NCI-H128 (cell line): ENCODE data around the gene EXTL1.

ENCODE experiments used
- DNase-seq: peaks from one replicate; lab custom pipeline; 2025; ENCODE audit not compliant: unreplicated experiment; lab: John Stamatoyannopoulos, UW

Gene EXTL1

GRCh38 chr1:26041978-26042377, 20.4 kb downstream of the EXTL1 start:
- no peak for DNase-seq

DNA sequence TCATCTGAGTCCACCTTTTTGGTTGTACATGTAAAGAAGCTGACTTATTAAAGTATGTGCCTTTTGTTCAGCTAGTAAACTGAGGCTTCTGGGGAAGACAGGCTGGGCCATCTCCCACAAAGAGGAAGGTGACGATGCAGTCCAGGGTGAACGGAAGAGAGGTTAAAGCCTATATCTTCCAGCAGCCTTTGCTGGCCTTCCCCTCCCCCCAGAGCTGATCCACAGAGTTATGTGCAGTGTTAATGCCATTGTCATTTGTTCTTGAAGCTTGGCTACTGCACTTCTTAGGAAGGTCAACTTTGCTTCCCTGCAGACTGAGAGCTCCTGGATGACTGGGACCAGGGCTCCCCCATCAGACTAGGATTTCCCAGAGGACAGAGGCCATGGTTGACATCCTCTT, 22.2 kb downstream of the EXTL1 start:
- no peak for DNase-seq

DNA sequence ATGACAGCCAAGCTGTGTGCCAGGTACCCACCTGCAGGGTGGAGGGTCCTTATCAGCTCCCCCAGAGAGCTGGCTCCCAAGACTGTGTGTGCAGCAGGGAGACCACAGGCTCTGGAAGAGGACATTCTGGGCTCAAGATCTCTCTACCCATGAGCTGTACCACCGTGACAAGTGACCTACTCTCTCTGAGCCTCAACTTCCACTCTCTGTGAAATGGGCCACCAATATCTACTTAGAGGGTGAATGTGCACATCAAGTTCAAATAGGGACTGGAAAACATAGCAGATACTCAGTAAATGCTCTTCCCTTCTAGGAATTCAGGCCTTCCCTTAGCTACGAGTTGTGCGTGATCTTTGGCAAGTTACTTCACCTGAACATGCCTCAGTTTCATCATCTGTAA, 22.8 kb downstream of the EXTL1 start:
- no peak for DNase-seq

- DNase-seq = no peak
These were observed 23.6 kb downstream of the EXTL1 start for GRCh38 chr1:26044971-26045721.

DNA sequence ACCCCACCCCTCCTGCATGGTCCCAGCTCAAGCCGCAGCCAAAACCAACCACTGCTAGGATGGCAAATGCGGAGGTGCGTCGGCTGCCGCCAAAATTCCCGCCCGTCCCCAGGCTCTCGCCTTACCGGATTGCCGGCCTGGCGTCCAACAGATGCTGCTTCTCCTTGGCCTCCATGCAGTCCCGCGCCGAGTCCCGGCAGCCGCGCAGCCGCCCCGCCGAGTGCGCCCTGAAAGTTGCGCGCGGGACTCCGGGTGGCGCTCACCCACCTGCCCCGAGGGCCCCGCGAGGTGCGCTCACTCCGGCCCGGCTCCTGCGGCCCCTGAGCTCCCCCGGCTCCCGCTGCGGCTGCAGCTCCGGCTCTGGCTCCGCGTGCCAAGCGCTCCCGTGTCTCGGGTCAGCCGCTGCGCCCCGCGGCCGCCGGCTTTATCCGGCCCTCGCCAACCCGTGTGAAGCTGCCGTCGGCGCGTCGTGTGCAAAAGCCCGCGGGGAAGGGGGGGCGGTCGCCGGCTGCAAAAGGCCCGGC, 24.2 kb downstream of the EXTL1 start, which contains the start of gene SLC30A2:
Gene SLC30A2, minus strand, starts transcription at position 397 of the 524 bp plus-strand sequence. Its CDS starts 222 bp downstream, at position 175.
- DNase-seq = no peak

GRCh38 chr1:26046246-26047095, 24.9 kb downstream of the EXTL1 start:
- no peak for DNase-seq

DNA sequence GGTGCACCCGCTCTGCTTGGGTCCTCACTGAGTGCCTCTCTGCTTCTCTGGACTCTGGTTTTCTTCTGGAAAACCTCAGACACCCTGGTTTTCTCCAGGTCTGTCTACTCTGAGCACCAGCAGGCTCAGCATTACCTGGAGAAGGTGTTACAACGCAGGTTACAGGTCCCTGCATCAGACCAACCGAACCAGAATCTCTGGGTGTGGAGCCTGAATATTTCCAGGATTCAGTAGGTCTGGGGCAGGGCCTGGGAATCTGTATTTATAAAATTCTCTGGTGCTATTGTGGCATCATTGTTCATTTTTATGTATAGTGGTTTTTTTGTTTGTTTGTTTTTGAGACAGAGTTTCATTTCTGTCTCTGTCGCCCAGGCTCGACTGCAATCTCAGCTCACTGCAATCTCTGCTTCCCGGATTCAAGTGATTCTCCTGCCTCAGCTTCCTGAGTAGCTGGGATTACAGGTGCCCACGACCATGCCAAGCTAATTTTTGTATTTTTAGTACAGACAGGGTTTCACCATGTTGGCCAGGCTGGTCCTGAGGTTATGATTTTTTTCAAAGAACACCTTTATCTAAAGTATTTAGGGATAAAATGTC, 25.8 kb downstream of the EXTL1 start:
- no peak for DNase-seq

DNA sequence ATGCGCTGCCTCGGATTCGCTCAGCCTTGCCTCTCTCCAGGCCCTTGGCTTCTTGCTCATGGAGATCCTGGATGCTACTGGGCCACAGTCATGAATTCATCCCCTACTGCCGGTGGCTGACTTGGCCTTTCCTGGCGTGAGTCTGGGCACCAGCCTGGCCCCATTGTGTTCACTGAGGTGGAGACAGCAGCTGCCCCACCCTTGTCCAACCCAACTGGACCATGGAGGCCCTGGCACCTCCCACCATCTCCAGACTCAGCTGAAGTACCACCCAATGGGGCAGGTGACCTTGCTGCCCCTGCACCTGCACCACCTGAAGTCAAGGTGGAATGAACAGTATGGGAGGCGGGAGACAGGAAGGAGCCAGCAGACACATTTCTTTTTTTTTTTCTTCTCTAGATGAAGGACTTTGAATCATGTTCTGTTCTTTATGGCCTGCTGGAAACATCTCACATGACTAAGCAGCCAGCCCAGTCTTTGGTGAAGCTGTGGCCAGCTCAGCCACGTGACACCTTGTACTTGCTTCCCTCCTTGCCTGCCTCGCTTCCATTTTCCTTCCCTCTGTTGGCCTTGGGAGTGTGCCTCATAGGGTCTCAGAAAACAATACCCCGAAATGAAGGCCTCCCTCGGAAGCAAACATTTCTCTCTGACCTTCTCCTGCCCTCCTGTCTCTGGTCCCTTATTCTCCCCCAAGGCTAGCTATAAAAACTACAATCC, 28.1 kb downstream of the EXTL1 start:
- DNase-seq = no peak

DNA sequence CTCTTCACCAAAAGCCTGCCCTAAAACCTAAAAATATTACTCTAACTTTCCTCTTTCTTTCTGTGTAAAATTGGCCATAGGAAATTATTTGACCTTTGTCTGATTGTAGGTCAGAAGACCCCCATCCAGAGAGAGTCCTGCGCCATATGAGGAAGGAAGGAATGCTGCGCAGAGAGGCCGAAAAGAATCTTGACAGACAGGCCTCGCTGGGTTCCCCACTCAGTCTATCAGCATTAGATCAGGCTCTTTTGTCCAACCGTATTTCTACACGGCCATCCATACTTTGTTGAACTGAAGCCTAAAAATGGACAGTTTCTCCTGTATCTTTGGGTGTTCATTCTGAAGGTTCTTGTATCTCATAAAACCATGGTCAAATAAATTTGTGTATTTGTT, 28.7 kb downstream of the EXTL1 start:
- DNase-seq = no peak

DNA sequence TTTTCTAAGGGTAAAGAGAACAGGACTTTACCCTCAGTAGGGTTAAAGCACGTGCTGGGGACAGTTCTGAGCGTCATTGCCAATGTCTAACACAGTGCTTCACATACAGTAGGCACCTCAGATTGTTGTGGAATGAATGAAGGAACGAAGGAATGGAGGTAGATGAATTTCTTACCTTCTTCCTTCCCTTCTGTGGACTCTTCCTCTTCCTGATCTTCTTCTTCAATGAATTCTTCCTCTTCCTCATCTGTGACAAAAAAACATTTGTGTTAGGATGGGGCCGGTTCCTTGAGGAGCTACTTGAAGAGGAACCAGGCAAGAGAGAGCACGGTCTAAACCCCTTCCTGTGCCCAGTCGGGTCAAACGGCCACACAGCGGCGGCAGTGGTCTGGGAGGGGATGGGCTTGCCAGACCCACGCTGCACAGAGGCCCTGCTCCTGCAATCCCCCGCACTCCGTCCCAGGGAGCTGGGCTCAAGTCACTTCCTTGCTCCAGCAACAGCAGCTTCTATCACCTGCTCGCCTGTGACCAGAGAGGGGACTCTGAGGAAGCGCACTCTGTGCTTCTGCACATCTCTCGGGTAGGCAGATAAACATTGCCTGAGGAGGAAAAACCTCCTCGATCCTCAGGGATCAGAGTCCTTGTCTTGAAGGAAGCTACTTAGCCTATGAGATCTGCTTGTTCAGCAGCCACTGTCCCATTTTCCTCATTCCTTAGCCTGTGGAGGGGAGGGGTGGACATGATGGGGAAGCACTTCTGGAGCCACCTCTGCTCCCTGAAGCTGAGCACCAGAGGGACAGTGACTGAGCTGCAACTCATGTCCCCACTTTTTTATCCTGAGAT, 32.4 kb downstream of the EXTL1 start:
- no peak for DNase-seq

DNA sequence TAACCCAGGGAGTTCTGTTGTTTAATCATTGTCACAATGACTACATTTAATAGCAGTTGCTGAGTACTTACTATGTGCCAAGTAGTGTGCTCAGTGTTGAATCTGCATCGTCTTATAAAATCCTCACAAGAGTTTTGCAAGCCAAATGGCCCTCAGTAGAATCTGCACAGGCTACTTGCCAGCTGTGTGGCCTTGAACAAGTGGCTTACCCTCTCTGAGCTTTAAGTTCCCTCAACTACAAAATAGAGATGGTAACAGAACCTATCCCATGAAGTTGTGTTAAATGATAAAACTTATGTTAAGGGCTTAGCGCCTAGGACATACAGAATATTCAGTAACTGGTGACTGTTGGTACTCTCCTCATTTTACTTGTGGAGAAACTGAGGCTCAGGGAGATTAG, 33.5 kb downstream of the EXTL1 start:
- DNase-seq = no peak

DNA sequence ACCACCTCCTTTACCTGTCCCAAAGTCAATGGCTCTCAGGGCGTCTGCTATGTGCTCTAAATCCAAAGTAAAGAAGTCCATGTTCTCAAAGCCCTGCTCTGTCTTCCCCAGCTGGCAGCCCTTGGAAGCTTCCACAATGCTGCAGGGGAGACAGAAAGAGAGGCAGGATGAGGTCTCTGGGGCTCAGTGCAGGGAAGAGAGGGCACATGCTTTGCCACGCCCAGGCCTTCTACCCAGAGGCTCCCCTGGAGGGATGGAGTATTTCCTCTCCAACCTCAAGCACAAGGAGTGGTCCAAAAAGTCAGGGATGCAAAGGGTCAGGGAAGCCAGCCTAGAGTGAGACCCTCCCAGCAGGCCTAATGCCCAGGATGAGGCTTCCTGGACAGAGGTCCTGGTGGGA, 35.6 kb downstream of the EXTL1 start:
- DNase-seq = no peak

- DNase-seq = no peak
These were observed 36.5 kb downstream of the EXTL1 start for GRCh38 chr1:26058052-26058595.

DNA sequence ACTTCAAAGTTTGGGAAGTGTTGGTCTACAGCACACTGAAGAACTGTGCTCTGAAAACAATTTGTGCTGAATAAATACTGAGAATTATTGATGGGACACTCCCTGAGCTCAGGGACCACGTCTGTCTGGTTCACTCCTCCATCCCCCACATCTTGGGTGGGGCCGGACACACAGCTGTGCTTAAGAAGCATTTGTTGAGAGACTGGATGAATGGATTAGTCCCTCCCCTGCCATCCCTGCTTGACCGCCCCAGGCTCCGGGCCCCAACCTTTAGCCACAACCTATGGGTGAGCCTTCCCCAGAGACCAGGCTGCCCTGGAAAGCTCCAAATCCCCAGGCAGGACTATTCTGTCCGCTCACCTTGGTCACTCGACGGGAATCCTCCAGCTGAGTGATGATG, 38.3 kb downstream of the EXTL1 start:
- DNase-seq = no peak

DNA sequence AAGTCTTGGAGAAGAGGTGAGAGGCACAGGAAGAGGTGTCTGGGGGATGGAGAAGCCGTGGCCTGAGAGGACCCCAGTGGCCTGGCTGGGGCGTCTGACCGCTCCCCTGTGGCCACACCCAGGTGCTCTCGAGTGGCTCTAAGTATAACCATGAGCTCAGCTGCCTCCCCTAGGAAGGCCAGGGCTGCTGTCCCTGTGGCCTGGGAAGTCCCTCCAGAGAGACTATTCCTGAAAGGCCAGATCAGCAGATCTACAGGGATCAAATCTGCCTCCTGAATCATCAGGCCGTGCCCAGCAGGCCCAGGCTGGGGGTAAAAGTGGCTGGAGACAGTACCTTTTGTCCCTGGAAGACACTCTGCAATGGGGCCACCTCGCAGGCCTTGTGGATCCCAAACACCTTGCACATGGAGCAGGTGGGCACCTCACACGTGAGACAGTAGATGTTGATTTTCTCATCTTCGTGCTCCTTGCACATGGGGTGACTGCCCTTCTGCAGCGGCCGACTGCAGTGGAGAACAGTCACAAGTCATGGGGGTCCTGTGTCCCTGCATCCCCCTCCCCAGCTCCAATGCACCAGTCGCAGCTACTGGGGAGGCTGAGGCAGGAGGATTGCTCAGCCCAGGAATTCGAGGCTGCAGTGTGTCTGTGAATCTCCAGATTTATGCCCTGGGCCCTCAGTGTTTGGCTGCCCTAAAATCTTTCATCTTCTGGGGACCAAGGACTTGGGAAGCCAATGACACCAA, 39.4 kb downstream of the EXTL1 start:
- DNase-seq = no peak

- no peak for DNase-seq
These were observed 43.0 kb downstream of the EXTL1 start for GRCh38 chr1:26064553-26064952.

DNA sequence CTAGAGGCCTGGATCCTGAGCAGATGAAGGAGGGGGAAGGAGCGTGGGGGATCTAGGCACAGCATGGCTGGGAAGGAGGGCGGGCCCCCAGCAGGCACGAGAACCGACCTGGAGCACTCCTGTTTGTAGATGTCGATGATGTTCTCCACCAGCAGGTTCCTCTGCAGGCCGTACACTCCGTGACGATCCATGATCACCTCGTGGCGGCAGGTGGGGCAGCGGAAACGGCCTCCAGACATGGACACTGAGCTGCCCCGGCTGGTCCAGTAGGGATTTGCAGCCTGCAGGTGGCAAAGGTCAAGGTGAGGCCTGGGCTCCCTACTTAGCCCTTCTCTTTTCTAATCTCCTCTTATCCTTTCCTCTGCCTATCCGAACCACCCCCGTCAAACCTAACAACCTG, 44.6 kb downstream of the EXTL1 start:
- no peak for DNase-seq

GRCh38 chr1:26066857-26067256, 45.3 kb downstream of the EXTL1 start:
- DNase-seq = no peak

DNA sequence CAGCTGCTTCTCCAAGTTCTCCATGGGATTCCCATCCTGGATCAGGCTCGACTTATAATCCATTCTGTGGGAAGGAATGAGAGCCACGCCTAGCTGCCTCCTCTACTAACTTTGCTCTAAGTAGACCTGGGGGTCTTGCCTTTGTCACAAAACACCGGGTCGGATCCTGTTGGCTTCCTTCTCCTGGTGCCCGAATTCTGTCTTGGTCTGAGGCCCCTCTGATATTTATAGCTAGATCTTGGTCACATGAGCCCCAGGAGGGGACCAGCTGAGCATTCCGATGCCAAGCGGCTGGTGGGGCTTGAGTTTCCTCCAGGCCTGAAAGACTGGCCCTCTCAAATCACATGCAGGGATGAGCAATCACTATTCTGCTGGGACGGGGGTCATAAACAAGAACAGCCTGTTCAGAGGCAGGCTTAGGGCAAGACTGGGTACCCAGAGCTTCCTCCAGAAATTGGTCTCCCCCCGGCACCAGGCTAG, 45.9 kb downstream of the EXTL1 start, which contains the start of gene TRIM63:
Gene TRIM63, minus strand, starts transcription at position 199 of the 480 bp plus-strand sequence. Its CDS starts 136 bp downstream, at position 63.
- no peak for DNase-seq
